ENCODE measurements around the gene C9orf43.

DNA sequence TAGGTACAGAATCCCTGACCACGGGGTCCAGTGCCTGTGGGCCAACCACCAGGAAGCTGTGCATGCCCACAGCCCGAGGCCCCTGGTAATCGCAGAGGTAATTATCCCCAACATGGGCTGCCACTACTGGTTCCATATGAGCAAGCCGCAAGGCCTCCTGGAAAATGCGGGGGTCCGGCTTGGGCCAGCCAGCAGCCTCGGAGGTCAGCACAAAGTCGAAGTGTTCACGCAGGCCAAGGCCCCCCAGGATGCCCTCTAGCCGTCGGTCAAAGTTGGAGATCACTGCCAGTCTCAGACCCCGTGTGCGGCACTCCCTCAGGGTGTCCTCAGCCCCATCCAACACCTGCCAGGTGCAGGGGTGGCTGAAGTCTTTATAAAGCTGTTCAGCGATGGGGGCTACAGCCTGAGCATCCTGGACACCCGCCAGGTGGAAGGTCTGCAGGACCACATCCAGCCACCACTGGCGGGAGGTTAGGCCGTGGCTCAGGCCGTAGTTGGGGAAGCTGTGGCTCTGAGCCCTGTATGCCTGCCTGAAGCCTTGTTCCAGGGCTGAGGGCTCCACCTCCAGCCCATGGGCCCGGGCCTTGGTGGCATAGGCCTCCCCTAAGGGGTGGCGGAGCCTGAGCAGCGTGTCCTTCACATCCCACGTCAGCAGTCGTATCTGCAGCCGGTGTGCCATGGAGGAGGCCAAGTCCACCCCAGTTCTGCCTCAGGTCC, 36.7 kb upstream of the C9orf43 start:
- TF ChIP-seq FOXK1 (CRISPR knock-in tag; IDR thresholded peaks at IDR 0.05) (no peak), CBFB (CRISPR knock-in tag; IDR thresholded peaks at IDR 0.05; ENCODE audit: low read depth) (no peak), ZBTB21 (CRISPR knock-in tag; IDR thresholded peaks at IDR 0.05; ENCODE audit: borderline replicate concordance) (no peak), SP1 (CRISPR knock-in tag; conservative IDR thresholded peaks at IDR 0.05) (no peak), ELF4 (CRISPR knock-in tag; IDR thresholded peaks at IDR 0.05; ENCODE audit: low read depth) (no peak), IRF2 (CRISPR knock-in tag; IDR thresholded peaks at IDR 0.05; ENCODE audit: borderline replicate concordance, low read depth) (no peak), NFATC4 (CRISPR knock-in tag; IDR thresholded peaks at IDR 0.05) (no peak), TEAD4 (CRISPR knock-in tag; IDR thresholded peaks at IDR 0.05) (no peak), FOXJ3 (CRISPR knock-in tag; IDR thresholded peaks at IDR 0.05; ENCODE audit: borderline replicate concordance) (no peak)
- TF ChIP-seq, protein P1, sequence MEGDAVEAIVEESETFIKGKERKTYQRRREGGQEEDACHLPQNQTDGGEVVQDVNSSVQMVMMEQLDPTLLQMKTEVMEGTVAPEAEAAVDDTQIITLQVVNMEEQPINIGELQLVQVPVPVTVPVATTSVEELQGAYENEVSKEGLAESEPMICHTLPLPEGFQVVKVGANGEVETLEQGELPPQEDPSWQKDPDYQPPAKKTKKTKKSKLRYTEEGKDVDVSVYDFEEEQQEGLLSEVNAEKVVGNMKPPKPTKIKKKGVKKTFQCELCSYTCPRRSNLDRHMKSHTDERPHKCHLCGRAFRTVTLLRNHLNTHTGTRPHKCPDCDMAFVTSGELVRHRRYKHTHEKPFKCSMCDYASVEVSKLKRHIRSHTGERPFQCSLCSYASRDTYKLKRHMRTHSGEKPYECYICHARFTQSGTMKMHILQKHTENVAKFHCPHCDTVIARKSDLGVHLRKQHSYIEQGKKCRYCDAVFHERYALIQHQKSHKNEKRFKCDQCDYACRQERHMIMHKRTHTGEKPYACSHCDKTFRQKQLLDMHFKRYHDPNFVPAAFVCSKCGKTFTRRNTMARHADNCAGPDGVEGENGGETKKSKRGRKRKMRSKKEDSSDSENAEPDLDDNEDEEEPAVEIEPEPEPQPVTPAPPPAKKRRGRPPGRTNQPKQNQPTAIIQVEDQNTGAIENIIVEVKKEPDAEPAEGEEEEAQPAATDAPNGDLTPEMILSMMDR (IDR thresholded peaks at IDR 0.05) = no peak
- TF ChIP-seq, protein P2, sequence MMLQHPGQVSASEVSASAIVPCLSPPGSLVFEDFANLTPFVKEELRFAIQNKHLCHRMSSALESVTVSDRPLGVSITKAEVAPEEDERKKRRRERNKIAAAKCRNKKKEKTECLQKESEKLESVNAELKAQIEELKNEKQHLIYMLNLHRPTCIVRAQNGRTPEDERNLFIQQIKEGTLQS (CRISPR knock-in tag; conservative IDR thresholded peaks at IDR 0.05) = no peak
- TF ChIP-seq, protein P3, sequence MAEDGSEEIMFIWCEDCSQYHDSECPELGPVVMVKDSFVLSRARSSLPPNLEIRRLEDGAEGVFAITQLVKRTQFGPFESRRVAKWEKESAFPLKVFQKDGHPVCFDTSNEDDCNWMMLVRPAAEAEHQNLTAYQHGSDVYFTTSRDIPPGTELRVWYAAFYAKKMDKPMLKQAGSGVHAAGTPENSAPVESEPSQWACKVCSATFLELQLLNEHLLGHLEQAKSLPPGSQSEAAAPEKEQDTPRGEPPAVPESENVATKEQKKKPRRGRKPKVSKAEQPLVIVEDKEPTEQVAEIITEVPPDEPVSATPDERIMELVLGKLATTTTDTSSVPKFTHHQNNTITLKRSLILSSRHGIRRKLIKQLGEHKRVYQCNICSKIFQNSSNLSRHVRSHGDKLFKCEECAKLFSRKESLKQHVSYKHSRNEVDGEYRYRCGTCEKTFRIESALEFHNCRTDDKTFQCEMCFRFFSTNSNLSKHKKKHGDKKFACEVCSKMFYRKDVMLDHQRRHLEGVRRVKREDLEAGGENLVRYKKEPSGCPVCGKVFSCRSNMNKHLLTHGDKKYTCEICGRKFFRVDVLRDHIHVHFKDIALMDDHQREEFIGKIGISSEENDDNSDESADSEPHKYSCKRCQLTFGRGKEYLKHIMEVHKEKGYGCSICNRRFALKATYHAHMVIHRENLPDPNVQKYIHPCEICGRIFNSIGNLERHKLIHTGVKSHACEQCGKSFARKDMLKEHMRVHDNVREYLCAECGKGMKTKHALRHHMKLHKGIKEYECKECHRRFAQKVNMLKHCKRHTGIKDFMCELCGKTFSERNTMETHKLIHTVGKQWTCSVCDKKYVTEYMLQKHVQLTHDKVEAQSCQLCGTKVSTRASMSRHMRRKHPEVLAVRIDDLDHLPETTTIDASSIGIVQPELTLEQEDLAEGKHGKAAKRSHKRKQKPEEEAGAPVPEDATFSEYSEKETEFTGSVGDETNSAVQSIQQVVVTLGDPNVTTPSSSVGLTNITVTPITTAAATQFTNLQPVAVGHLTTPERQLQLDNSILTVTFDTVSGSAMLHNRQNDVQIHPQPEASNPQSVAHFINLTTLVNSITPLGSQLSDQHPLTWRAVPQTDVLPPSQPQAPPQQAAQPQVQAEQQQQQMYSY (CRISPR knock-in tag; IDR thresholded peaks at IDR 0.05) = no peak
- TF ChIP-seq, protein P4, sequence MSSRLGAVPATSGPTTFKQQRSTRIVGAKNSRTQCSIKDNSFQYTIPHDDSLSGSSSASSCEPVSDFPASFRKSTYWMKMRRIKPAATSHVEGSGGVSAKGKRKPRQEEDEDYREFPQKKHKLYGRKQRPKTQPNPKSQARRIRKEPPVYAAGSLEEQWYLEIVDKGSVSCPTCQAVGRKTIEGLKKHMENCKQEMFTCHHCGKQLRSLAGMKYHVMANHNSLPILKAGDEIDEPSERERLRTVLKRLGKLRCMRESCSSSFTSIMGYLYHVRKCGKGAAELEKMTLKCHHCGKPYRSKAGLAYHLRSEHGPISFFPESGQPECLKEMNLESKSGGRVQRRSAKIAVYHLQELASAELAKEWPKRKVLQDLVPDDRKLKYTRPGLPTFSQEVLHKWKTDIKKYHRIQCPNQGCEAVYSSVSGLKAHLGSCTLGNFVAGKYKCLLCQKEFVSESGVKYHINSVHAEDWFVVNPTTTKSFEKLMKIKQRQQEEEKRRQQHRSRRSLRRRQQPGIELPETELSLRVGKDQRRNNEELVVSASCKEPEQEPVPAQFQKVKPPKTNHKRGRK (CRISPR knock-in tag; IDR thresholded peaks at IDR 0.05; ENCODE audit: borderline replicate concordance) = no peak
